Natural killer cell (primary cell): ENCODE measurements around the gene CACNA1S. TPM values are rescaled to one million over a fixed set of nuclear protein-coding genes. Genes with fewer than 3 reads are reported as not detected.

Experiments used
- ATAC-seq, 3 donors: fragments of 150-1000 bp in 2 of 3; fragments of 200-7000 bp in 1 of 3; cut with Tn5 transposase; 1 replicate in 1 of 3; 2 replicates in 2 of 3; pipeline ENCODE4 v1.10.0; 2021; ENCODE audit warnings: mild to moderate bottlenecking in 2 of 3, moderate library complexity in 2 of 3
- DNase-seq, 2 donors: peaks; one replicate each; pipeline versions ENCODE4 v3.0.0 to v3.0.0-alpha.2; 2013 to 2021; ENCODE audit warnings: mixed read lengths in 1 of 2
- H3K27ac ChIP-seq: one replicate; pipeline ENCODE4 v1.5.1; 2013; ENCODE audit warnings: mild to moderate bottlenecking, low read length
- H3K27me3 ChIP-seq: one replicate; pipeline ENCODE4 v1.6.1; 2013; ENCODE audit warnings: low read length; ENCODE audit not compliant: control insufficient read depth, insufficient read depth
- H3K36me3 ChIP-seq: one replicate; pipeline ENCODE4 v1.6.1; 2013; ENCODE audit warnings: low read length; ENCODE audit not compliant: control insufficient read depth, insufficient read depth
- H3K4me1 ChIP-seq: one replicate; pipeline ENCODE4 v1.6.1; 2013; ENCODE audit warnings: low read length; ENCODE audit not compliant: control insufficient read depth, insufficient read depth
- H3K4me3 ChIP-seq: one replicate; pipeline ENCODE4 v1.5.1; 2013; ENCODE audit warnings: low read length
- H3K9me3 ChIP-seq: one replicate; pipeline ENCODE4 v1.6.1; 2013; ENCODE audit warnings: low read length; ENCODE audit not compliant: control insufficient read depth, insufficient read depth
- H3K27ac Mint-ChIP-seq, 2 donors: one replicate each; pipeline ENCODE4 v1.8.0; 2022; ENCODE audit warnings: mild to moderate bottlenecking in 2 of 2, mixed read lengths in 2 of 2, moderate library complexity in 1 of 2
- H3K27me3 Mint-ChIP-seq, 2 donors: one replicate each; pipeline ENCODE4 v1.8.0; 2022; ENCODE audit warnings: low read depth in 2 of 2, mixed read lengths in 2 of 2
- H3K36me3 Mint-ChIP-seq: one replicate; pipeline ENCODE4 v1.8.0; 2022; ENCODE audit warnings: mixed read lengths
- H3K4me1 Mint-ChIP-seq, 2 donors: one replicate each; pipeline ENCODE4 v1.8.0; 2022; ENCODE audit warnings: mixed read lengths in 2 of 2
- H3K4me3 Mint-ChIP-seq: one replicate; pipeline ENCODE4 v1.8.0; 2022; ENCODE audit warnings: mild to moderate bottlenecking, moderate library complexity, mixed read lengths
- H3K9me3 Mint-ChIP-seq, 2 donors: one replicate each; pipeline ENCODE4 v1.8.0; 2022; ENCODE audit warnings: mixed read lengths in 2 of 2
- CTCF ChIP-seq: fragments of 200-600 bp; IDR thresholded peaks from one replicate; pipeline ENCODE4 v1.8.0; 2022; ENCODE audit warnings: antibody characterized with exemption
- WGBS: methylation state at CpG from one replicate; pipeline ENCODE4 v1.1.7; 2013; ENCODE audit warnings: missing lambda C conversion rate; ENCODE audit not compliant: insufficient coverage; 5-methylcytosine and 5-hydroxymethylcytosine counted together
- intact Hi-C: fragments of 100-400 bp; cut with micrococcal nuclease; formaldehyde crosslinking; loops from one replicate; pipeline ENCODE4 v1.14.2; 2022
- total RNA-seq, 4 donors: library from RNA; stranded (reverse); fragments of 120-200 nt in 1 of 4; gene quantifications; one replicate each; pipeline versions ENCODE4 v1.2.3 to v1.2.4, GENCODE V29; 2013 to 2022

Gene CACNA1S
- total RNA-seq, 3 donors from 2014 or later (not counting 1 experiment from before 2014, with no cell fraction given): not detected

- Mint-ChIP-seq H3K36me3 (no peaks in the 10 kb centered on the region), H3K27ac (no peak overlapping the region), H3K9me3 (no peaks in the 10 kb centered on the region), H3K27me3 (no peaks in the 10 kb centered on the region), H3K4me3 (no peak overlapping the region), H3K4me1 (peaks cover 17 to 25% of the 10 kb centered on the region in 2 donors)
- Histone ChIP-seq H3K4me3 (no peak overlapping the region), H3K27ac (no peak overlapping the region), H3K36me3 (peaks cover 53% of the 10 kb centered on the region), H3K9me3 (no peaks in the 10 kb centered on the region), H3K4me1 (peaks cover 43% of the 10 kb centered on the region), H3K27me3 (no peaks in the 10 kb centered on the region)
- intact Hi-C loops: no loop called here
- ATAC-seq (no peak), DNase-seq (no peak)
- 98% methylated on average over 5 of the region's 5 CpGs for WGBS
- TF ChIP-seq CTCF: no peak
Observed at GRCh38 chr1:201007481-201007880, 104.7 kb downstream of the CACNA1S start.

GRCh38 chr1:201006450-201006849 is 105.8 kb downstream of the CACNA1S start:
- Mint-ChIP-seq H3K27ac (no peak overlapping the region), H3K4me3 (no peak overlapping the region), H3K27me3 (no peaks in the 10 kb centered on the region), H3K36me3 (no peaks in the 10 kb centered on the region), H3K9me3 (no peaks in the 10 kb centered on the region), H3K4me1 (peaks cover 10 to 16% of the 10 kb centered on the region in 2 donors)
- Histone ChIP-seq H3K27ac (no peak overlapping the region), H3K4me1 (peaks cover 33% of the 10 kb centered on the region), H3K36me3 (peaks cover 61% of the 10 kb centered on the region), H3K9me3 (no peaks in the 10 kb centered on the region), H3K27me3 (no peaks in the 10 kb centered on the region), H3K4me3 (no peak overlapping the region)
- intact Hi-C loops: no loop called here
- ATAC-seq (no peak), DNase-seq (no peak)
- no peak for TF ChIP-seq CTCF
- WGBS: 83% methylated on average over 2 of the region's 2 CpGs

GRCh38 chr1:201004732-201005131 is 107.5 kb downstream of the CACNA1S start:
- Mint-ChIP-seq H3K27me3 (no peaks in the 10 kb centered on the region), H3K27ac (no peak overlapping the region), H3K4me3 (no peak overlapping the region), H3K4me1 (peaks cover 4 to 11% of the 10 kb centered on the region in 2 donors), H3K36me3 (no peaks in the 10 kb centered on the region), H3K9me3 (no peaks in the 10 kb centered on the region)
- DNase-seq (no peak), ATAC-seq (no peak)
- H3K27me3 ChIP-seq: no peaks in the 10 kb centered on the region
- H3K4me3 ChIP-seq: no peak overlapping the region
- 97% methylated on average over 14 of the region's 14 CpGs for WGBS
- peaks cover 71% of the 10 kb centered on the region for H3K36me3 ChIP-seq
- no peak for TF ChIP-seq CTCF
- no peaks in the 10 kb centered on the region for H3K9me3 ChIP-seq
- H3K4me1 ChIP-seq: peaks cover 15% of the 10 kb centered on the region
- intact Hi-C loops: no loop called here
- no peak overlapping the region for H3K27ac ChIP-seq

GRCh38 chr1:201004154-201004553 is 108.1 kb downstream of the CACNA1S start:
- H3K4me3 Mint-ChIP-seq: no peak overlapping the region
- DNase-seq: no peak
- no peak for ATAC-seq
- no peak overlapping the region for H3K27ac Mint-ChIP-seq
- Histone ChIP-seq H3K4me1 (peaks cover 14% of the 10 kb centered on the region), H3K9me3 (no peaks in the 10 kb centered on the region), H3K27me3 (no peaks in the 10 kb centered on the region), H3K4me3 (no peak overlapping the region), H3K27ac (no peak overlapping the region), H3K36me3 (peaks cover 75% of the 10 kb centered on the region)
- peaks cover 4 to 6% of the 10 kb centered on the region in 2 donors for H3K4me1 Mint-ChIP-seq
- TF ChIP-seq CTCF: no peak
- no peaks in the 10 kb centered on the region for H3K36me3 Mint-ChIP-seq
- no peaks in the 10 kb centered on the region for H3K27me3 Mint-ChIP-seq
- over 99% methylated on average over 6 of the region's 6 CpGs for WGBS
- intact Hi-C loops: no loop called here
- no peaks in the 10 kb centered on the region for H3K9me3 Mint-ChIP-seq
